Liver (tissue), 9 donors: Measurements from ENCODE around the gene PTMA. TPM values are rescaled to one million over a fixed set of nuclear protein-coding genes. Genes with fewer than 3 reads are reported as not detected.

Experiments used
- DNase-seq: peaks from one replicate; pipeline ENCODE4 v3.0.0-alpha.2; 2017; ENCODE audit warnings: low spot score
- H3K27ac ChIP-seq, 2 donors: one replicate each; pipeline ENCODE4 v1.7.0; 2013; ENCODE audit warnings: inconsistent platforms in 2 of 2, low read length in 2 of 2, control low read depth in 1 of 2, low read depth in 1 of 2, mild to moderate bottlenecking in 1 of 2
- H3K27me3 ChIP-seq, 4 donors: one replicate each; pipeline versions ENCODE4 v1.6.1 to v1.7.0; 2013; ENCODE audit warnings: low read length in 3 of 4, inconsistent platforms in 1 of 4, mild to moderate bottlenecking in 1 of 4, moderate library complexity in 1 of 4; ENCODE audit not compliant: control insufficient read depth in 4 of 4, insufficient read depth in 4 of 4
- H3K36me3 ChIP-seq, 4 donors: one replicate each; pipeline versions ENCODE4 v1.6.1 to v1.7.0; 2013; ENCODE audit warnings: low read length in 3 of 4, mild to moderate bottlenecking in 3 of 4, low read depth in 1 of 4, moderate library complexity in 1 of 4; ENCODE audit not compliant: control insufficient read depth in 4 of 4, insufficient read depth in 3 of 4
- H3K4me1 ChIP-seq, 4 donors: one replicate each; pipeline versions ENCODE4 v1.6.1 to v1.7.0; 2013; ENCODE audit warnings: low read length in 3 of 4, mild to moderate bottlenecking in 3 of 4, moderate library complexity in 1 of 4; ENCODE audit not compliant: control insufficient read depth in 4 of 4, insufficient read depth in 4 of 4
- H3K4me3 ChIP-seq, 3 donors: one replicate each; pipeline versions ENCODE4 v1.6.1 to v1.7.0; 2013; ENCODE audit warnings: low read length in 3 of 3, control low read depth in 1 of 3, low read depth in 1 of 3, mild to moderate bottlenecking in 1 of 3
- H3K9ac ChIP-seq, 2 donors: one replicate each; pipeline ENCODE4 v1.7.0; 2013; ENCODE audit warnings: low read length in 2 of 2, mild to moderate bottlenecking in 2 of 2, moderate library complexity in 2 of 2, control low read depth in 1 of 2, low read depth in 1 of 2
- H3K9me3 ChIP-seq, 4 donors: one replicate each; pipeline versions ENCODE4 v1.6.1 to v1.7.0; 2013; ENCODE audit warnings: low read length in 3 of 4; ENCODE audit not compliant: control insufficient read depth in 4 of 4
- ATF3 ChIP-seq: IDR thresholded peaks from 2 replicates; pipeline ENCODE4 v1.6.1; 2016; ENCODE audit warnings: antibody characterized with exemption
- EGR1 ChIP-seq, 2 donors: IDR thresholded peaks; 2 replicates each; pipeline ENCODE4 v1.6.1; 2016 to 2018; ENCODE audit warnings: antibody characterized with exemption in 2 of 2, low read depth in 2 of 2
- FOXA1 ChIP-seq: IDR thresholded peaks from 2 replicates; pipeline ENCODE4 v1.6.1; 2016; ENCODE audit warnings: antibody characterized with exemption
- FOXA2 ChIP-seq: IDR thresholded peaks from 2 replicates; pipeline ENCODE4 v1.6.1; 2016; ENCODE audit warnings: antibody characterized with exemption
- GABPA ChIP-seq, 2 donors: IDR thresholded peaks in 1 of 2; conservative IDR thresholded peaks in 1 of 2; 2 replicates each; pipeline ENCODE4 v1.6.1; 2016; ENCODE audit warnings: antibody characterized with exemption in 2 of 2, mild to moderate bottlenecking in 1 of 2, moderate library complexity in 1 of 2
- HNF4A ChIP-seq, 2 donors: conservative IDR thresholded peaks; 2 replicates each; pipeline ENCODE4 v1.6.1; 2016; ENCODE audit warnings: antibody characterized with exemption in 2 of 2, mild to moderate bottlenecking in 2 of 2
- HNF4G ChIP-seq: IDR thresholded peaks from 2 replicates; pipeline ENCODE4 v1.6.1; 2016; ENCODE audit warnings: antibody characterized with exemption
- JUND ChIP-seq, 2 donors: IDR thresholded peaks; 2 replicates each; pipeline ENCODE4 v1.6.1; 2016; ENCODE audit warnings: antibody characterized with exemption in 2 of 2
- NR2F2 ChIP-seq: IDR thresholded peaks from 2 replicates; pipeline ENCODE4 v1.6.1; 2016; ENCODE audit warnings: antibody characterized with exemption
- RAD21 ChIP-seq, 2 donors: IDR thresholded peaks; 2 replicates each; pipeline ENCODE4 v1.6.1; 2016; ENCODE audit warnings: antibody characterized with exemption in 2 of 2, mild to moderate bottlenecking in 2 of 2
- REST ChIP-seq: IDR thresholded peaks from 2 replicates; pipeline ENCODE4 v1.6.1; 2016; ENCODE audit warnings: antibody characterized with exemption, mild to moderate bottlenecking
- RXRA ChIP-seq, 2 donors: IDR thresholded peaks; 2 replicates each; pipeline ENCODE4 v1.6.1; 2017 to 2018; ENCODE audit warnings: antibody characterized with exemption in 2 of 2, mild to moderate bottlenecking in 1 of 2
- SP1 ChIP-seq: IDR thresholded peaks from 2 replicates; pipeline ENCODE4 v1.6.1; 2018; ENCODE audit warnings: antibody characterized with exemption, mild to moderate bottlenecking
- TAF1 ChIP-seq: conservative IDR thresholded peaks from 2 replicates; pipeline ENCODE4 v1.6.1; 2016; ENCODE audit warnings: antibody characterized with exemption, mild to moderate bottlenecking
- YY1 ChIP-seq: IDR thresholded peaks from 2 replicates; pipeline ENCODE4 v1.6.1; 2016; ENCODE audit warnings: antibody characterized with exemption, mild to moderate bottlenecking
- WGBS: extraction: QIAGEN DNeasy Blood & Tissue Kit; methylation state at CpG from one replicate; pipeline ENCODE4 v1.1.7; 2013; 5-methylcytosine and 5-hydroxymethylcytosine counted together
- polyA plus RNA-seq, 2 donors: library from polyadenylated mRNA; stranded (reverse) in 1 of 2; unstranded in 1 of 2; fragments of 200-250 nt in 1 of 2; fragments of >200 nt in 1 of 2; fragmentation: Nextera tagmentation in 1 of 2; extraction: Ambion mirVana in 1 of 2; gene quantifications; one replicate each; pipeline versions ENCODE4 v1.2.1 to v1.2.3, GENCODE V29; 2013 to 2015
- total RNA-seq, 2 donors: library from RNA; depleted of rRNA; stranded (reverse); fragments of >200 nt; gene quantifications; one replicate each; pipeline ENCODE4 v1.2.3, GENCODE V29; 2014
- TF ChIP-seq, protein P1 (sequence below): IDR thresholded peaks from 2 replicates; pipeline ENCODE4 v1.6.1; 2016; ENCODE audit warnings: antibody characterized with exemption
- TF ChIP-seq, protein P2 (sequence below): fragments of 150-350 bp; IDR thresholded peaks from 2 replicates; pipeline ENCODE4 v1.5.1; 2017; ENCODE audit warnings: improper control_type of control experiment, low read depth, low read length; ENCODE audit not compliant: missing input control
- TF ChIP-seq, protein P3 (sequence below): IDR thresholded peaks from 2 replicates; pipeline ENCODE4 v1.6.1; 2016; ENCODE audit warnings: antibody characterized with exemption
- donor health status: healthy.
- donor health status: healthy.
- donor health status: healthy.
- donor health status: healthy.
- donor health status: healthy.

Gene PTMA
- total and polyA plus RNA-seq, 4 donors: 201 to 523 (median 366) TPM

GRCh38 chr2:231752061-231752460, 43.7 kb downstream of the PTMA start:
- Histone ChIP-seq H3K27ac (no peak overlapping the region), H3K36me3 (no peaks in the 10 kb centered on the region), H3K27me3 (no peaks in the 10 kb centered on the region), H3K4me3 (no peak overlapping the region), H3K4me1 (peaks cover 0 to 7% (median 2%) of the 10 kb centered on the region in 4 donors), H3K9ac (no peak overlapping the region), H3K9me3 (no peaks in the 10 kb centered on the region)
- TF ChIP-seq HNF4A (conservative IDR thresholded peaks at IDR 0.05): no peak
- no peak for TF ChIP-seq FOXA1
- TF ChIP-seq, protein P1, sequence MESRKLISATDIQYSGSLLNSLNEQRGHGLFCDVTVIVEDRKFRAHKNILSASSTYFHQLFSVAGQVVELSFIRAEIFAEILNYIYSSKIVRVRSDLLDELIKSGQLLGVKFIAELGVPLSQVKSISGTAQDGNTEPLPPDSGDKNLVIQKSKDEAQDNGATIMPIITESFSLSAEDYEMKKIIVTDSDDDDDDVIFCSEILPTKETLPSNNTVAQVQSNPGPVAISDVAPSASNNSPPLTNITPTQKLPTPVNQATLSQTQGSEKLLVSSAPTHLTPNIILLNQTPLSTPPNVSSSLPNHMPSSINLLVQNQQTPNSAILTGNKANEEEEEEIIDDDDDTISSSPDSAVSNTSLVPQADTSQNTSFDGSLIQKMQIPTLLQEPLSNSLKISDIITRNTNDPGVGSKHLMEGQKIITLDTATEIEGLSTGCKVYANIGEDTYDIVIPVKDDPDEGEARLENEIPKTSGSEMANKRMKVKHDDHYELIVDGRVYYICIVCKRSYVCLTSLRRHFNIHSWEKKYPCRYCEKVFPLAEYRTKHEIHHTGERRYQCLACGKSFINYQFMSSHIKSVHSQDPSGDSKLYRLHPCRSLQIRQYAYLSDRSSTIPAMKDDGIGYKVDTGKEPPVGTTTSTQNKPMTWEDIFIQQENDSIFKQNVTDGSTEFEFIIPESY: no peak
- TF ChIP-seq, protein P2, sequence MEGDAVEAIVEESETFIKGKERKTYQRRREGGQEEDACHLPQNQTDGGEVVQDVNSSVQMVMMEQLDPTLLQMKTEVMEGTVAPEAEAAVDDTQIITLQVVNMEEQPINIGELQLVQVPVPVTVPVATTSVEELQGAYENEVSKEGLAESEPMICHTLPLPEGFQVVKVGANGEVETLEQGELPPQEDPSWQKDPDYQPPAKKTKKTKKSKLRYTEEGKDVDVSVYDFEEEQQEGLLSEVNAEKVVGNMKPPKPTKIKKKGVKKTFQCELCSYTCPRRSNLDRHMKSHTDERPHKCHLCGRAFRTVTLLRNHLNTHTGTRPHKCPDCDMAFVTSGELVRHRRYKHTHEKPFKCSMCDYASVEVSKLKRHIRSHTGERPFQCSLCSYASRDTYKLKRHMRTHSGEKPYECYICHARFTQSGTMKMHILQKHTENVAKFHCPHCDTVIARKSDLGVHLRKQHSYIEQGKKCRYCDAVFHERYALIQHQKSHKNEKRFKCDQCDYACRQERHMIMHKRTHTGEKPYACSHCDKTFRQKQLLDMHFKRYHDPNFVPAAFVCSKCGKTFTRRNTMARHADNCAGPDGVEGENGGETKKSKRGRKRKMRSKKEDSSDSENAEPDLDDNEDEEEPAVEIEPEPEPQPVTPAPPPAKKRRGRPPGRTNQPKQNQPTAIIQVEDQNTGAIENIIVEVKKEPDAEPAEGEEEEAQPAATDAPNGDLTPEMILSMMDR: no peak
- no peak for TF ChIP-seq ATF3
- TF ChIP-seq SP1: no peak
- TF ChIP-seq RXRA (IDR thresholded peaks at IDR 0.05): no peak
- no peak for TF ChIP-seq FOXA2
- TF ChIP-seq, protein P3, sequence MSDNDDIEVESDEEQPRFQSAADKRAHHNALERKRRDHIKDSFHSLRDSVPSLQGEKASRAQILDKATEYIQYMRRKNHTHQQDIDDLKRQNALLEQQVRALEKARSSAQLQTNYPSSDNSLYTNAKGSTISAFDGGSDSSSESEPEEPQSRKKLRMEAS: no peak
- TF ChIP-seq HNF4G: no peak
- TF ChIP-seq YY1: no peak
- TF ChIP-seq RAD21 (IDR thresholded peaks at IDR 0.05): no peak
- TF ChIP-seq TAF1: no peak
- no peak for TF ChIP-seq NR2F2
- TF ChIP-seq EGR1 (IDR thresholded peaks at IDR 0.05; ENCODE audit: low read depth in 2 of 2): no peak
- no peak for TF ChIP-seq GABPA (IDR thresholded peaks at IDR 0.05 in 1 of 2, conservative IDR thresholded peaks at IDR 0.05 in 1 of 2)
- no peak for TF ChIP-seq JUND (IDR thresholded peaks at IDR 0.05)
- TF ChIP-seq REST: no peak
- DNase-seq: no peak
- 81% methylated on average over 2 of the region's 2 CpGs for WGBS
